Measurements from ENCODE around the gene LHX2. TPM values are rescaled to one million over a fixed set of nuclear protein-coding genes. Genes with fewer than 3 reads are reported as not detected.

LHX2 gene
- total RNA-seq, 3 donors from 2014 or later, result not detected

GRCh38 chr9:124060844-124061605 lies 49.5 kb downstream of the LHX2 start:
- H3K4me1 ChIP-seq, result no peaks in the 10 kb centered on the region
- H3K4me3 ChIP-seq, result no peak overlapping the region
- TF ChIP-seq POLR2A (IDR thresholded peaks at IDR 0.05) (no peak), CTCF (IDR thresholded peaks at IDR 0.05) (no peak), POLR2AphosphoS5 (IDR thresholded peaks at IDR 0.05) (no peak)
- DNase-seq (ENCODE audit: low spot score in 2 of 2), result no peak
- intact Hi-C loops (cut with DNase I; ENCODE audit: low total_unique reads), result no loop called here
- no peaks in the 10 kb centered on the region for H3K36me3 ChIP-seq
- H3K27ac ChIP-seq, result no peak overlapping the region
- no peaks in the 10 kb centered on the region for H3K9me3 ChIP-seq
- H3K27me3 ChIP-seq, result no peaks in the 10 kb centered on the region

DNA sequence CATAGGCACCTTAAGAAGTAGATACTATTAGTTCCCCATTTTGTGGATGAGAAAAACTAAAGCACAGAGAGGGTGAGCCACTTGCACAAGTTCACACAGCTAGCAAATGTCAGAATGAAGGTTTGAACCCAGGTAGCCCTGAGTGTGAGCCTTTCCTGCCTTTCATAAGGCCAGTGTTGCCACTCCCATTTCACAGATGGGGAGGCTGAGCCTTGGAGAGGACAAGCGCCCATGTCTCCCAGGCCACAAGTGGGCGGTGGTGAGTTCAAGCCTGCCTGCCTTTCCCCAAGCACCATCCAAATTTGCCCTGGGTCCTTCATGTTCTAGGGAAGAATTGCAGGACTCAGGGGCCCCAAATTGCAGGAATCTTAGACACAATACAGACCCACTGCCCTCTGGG lies 50.6 kb downstream of the LHX2 start:
- TF ChIP-seq POLR2A (IDR thresholded peaks at IDR 0.05) (no peak), POLR2AphosphoS5 (IDR thresholded peaks at IDR 0.05) (no peak), CTCF (IDR thresholded peaks at IDR 0.05) (no peak)
- Histone ChIP-seq H3K4me1 (no peaks in the 10 kb centered on the region), H3K9me3 (no peaks in the 10 kb centered on the region), H3K36me3 (no peaks in the 10 kb centered on the region), H3K27me3 (no peaks in the 10 kb centered on the region), H3K4me3 (no peak overlapping the region), H3K27ac (no peak overlapping the region)
- DNase-seq (ENCODE audit: low spot score in 2 of 2), result no peak
- intact Hi-C loops (cut with DNase I; ENCODE audit: low total_unique reads), result no loop called here

- DNase-seq (ENCODE audit: low spot score in 2 of 2), result no peak
- TF ChIP-seq CTCF (IDR thresholded peaks at IDR 0.05), result no peak
- no peak for TF ChIP-seq POLR2A (IDR thresholded peaks at IDR 0.05)
- no peak for TF ChIP-seq POLR2AphosphoS5 (IDR thresholded peaks at IDR 0.05)
- Histone ChIP-seq H3K27me3 (no peaks in the 10 kb centered on the region), H3K27ac (no peak overlapping the region), H3K4me3 (no peak overlapping the region), H3K4me1 (no peaks in the 10 kb centered on the region), H3K36me3 (no peaks in the 10 kb centered on the region), H3K9me3 (no peaks in the 10 kb centered on the region)
- intact Hi-C loops (cut with DNase I; ENCODE audit: low total_unique reads), result no loop called here
Measured at GRCh38 chr9:124066783-124067577, 55.4 kb downstream of the LHX2 start.

DNA sequence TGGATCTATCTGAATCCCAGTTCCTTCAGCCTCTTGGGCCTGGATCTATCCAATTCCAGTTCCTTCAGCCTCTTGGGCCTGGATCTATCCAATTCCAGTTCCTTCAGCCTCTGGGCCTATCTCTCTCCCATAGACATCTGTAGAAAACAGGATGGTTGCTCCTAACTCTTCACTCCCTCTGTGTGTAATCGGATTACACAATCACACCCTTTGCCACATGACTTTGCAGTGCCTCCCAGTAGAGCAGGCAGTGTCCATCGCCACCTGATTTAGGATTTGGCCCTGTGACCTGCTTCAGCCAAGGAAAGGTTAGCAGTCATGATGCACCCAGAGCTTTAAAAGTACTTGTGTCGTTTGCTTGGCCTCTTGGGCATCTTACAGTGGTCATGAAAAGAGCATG lies 56.7 kb downstream of the LHX2 start:
- intact Hi-C loops (cut with DNase I; ENCODE audit: low total_unique reads), result no loop called here

More for the DNA sequence above, 56.7 kb downstream of the LHX2 start:
- no peaks in the 10 kb centered on the region for H3K9me3 ChIP-seq
- H3K27me3 ChIP-seq, result no peaks in the 10 kb centered on the region
- no peaks in the 10 kb centered on the region for H3K4me1 ChIP-seq
- H3K27ac ChIP-seq, result no peak overlapping the region
- no peak overlapping the region for H3K4me3 ChIP-seq
- TF ChIP-seq CTCF (IDR thresholded peaks at IDR 0.05) (no peak), POLR2A (IDR thresholded peaks at IDR 0.05) (no peak), POLR2AphosphoS5 (IDR thresholded peaks at IDR 0.05) (no peak)
- DNase-seq (ENCODE audit: low spot score in 2 of 2), result no peak
- no peaks in the 10 kb centered on the region for H3K36me3 ChIP-seq
